Keratinocyte (primary cell): ENCODE results near the gene BCL11B.

Experiments used
- CTCF ChIP-seq, 3 experiments: IDR thresholded peaks in 1 of 3; conservative IDR thresholded peaks in 1 of 3; optimal IDR thresholded peaks in 1 of 3; 2 replicates in 2 of 3; 3 replicates in 1 of 3; pipeline versions ENCODE3 to v1.5.1; 2011; ENCODE audit warnings: low read length in 3 of 3, mild to moderate bottlenecking in 3 of 3, moderate library complexity in 2 of 3, control low read depth in 1 of 3, inconsistent platforms in 1 of 3; ENCODE audit not compliant: insufficient read depth in 2 of 3; ENCODE audit errors: extremely low read depth in 1 of 3
- EZH2 ChIP-seq: IDR thresholded peaks from one replicate; pipeline ENCODE4 v1.6.1; 2012; ENCODE audit warnings: inconsistent platforms, mild to moderate bottlenecking, low read length, moderate library complexity

GRCh38 chr14:99234961-99235571 is 36.9 kb downstream of the BCL11B start:
- TF ChIP-seq EZH2 (no peak), CTCF (optimal IDR thresholded peaks at IDR 0.05 in 1 of 3, IDR thresholded peaks at IDR 0.05 in 1 of 3, conservative IDR thresholded peaks at IDR 0.05 in 1 of 3; ENCODE audit: extremely low read depth in 1 of 3, insufficient read depth in 2 of 3, low read length in 3 of 3) (no peak)
